Hepatocyte (in vitro differentiated cells): ENCODE results near the gene FSD1L. TPM values are rescaled to one million over a fixed set of nuclear protein-coding genes. Genes with fewer than 3 reads are reported as not detected.

Experiments used
- DNase-seq: peaks from one replicate; pipeline ENCODE4 v3.0.0-alpha.2; 2016; ENCODE audit warnings: low spot score
- H2AFZ ChIP-seq: fragments of 200-600 bp; sonication (generic); 2 replicates; pipeline ENCODE4 v1.6.0; 2016; ENCODE audit warnings: antibody characterized with exemption, mild to moderate bottlenecking
- H3K27ac ChIP-seq: fragments of 200-600 bp; sonication (generic); 2 replicates; pipeline ENCODE4 v1.5.1; 2016; ENCODE audit warnings: mild to moderate bottlenecking
- H3K27me3 ChIP-seq: fragments of 200-600 bp; sonication (generic); 2 replicates; pipeline ENCODE4 v1.6.1; 2016
- H3K36me3 ChIP-seq: fragments of 200-600 bp; sonication (generic); replicated peaks from 2 replicates; pipeline ENCODE4 v1.5.1; 2016; ENCODE audit warnings: low read depth; ENCODE audit not compliant: insufficient read depth
- H3K4me1 ChIP-seq: fragments of 200-600 bp; sonication (generic); 2 replicates; pipeline ENCODE4 v1.5.1; 2016; ENCODE audit warnings: mild to moderate bottlenecking, moderate library complexity; ENCODE audit not compliant: insufficient read depth
- H3K4me2 ChIP-seq: fragments of 200-600 bp; sonication (generic); 2 replicates; pipeline ENCODE4 v1.6.0; 2016
- H3K4me3 ChIP-seq: fragments of 200-600 bp; sonication (generic); 2 replicates; pipeline ENCODE4 v1.5.1; 2016; ENCODE audit warnings: mild to moderate bottlenecking
- H3K79me2 ChIP-seq: fragments of 200-600 bp; sonication (generic); 2 replicates; pipeline ENCODE4 v1.6.0; 2017; ENCODE audit warnings: mild to moderate bottlenecking
- H3K9me2 ChIP-seq: fragments of 200-600 bp; sonication (generic); replicated peaks from 2 replicates; pipeline ENCODE4 v1.6.0; 2017; ENCODE audit warnings: mild to moderate bottlenecking; ENCODE audit not compliant: insufficient read depth
- H3K9me3 ChIP-seq: fragments of 200-600 bp; sonication (generic); 2 replicates; pipeline ENCODE4 v1.5.1; 2016; ENCODE audit warnings: low read depth, mild to moderate bottlenecking
- H4K20me1 ChIP-seq: fragments of 200-600 bp; sonication (generic); 2 replicates; pipeline ENCODE4 v1.6.0; 2016; ENCODE audit warnings: mild to moderate bottlenecking; ENCODE audit not compliant: insufficient read depth, poor library complexity, severe bottlenecking
- EZH2 ChIP-seq: fragments of 200-600 bp; sonication (generic); IDR thresholded peaks from 2 replicates; pipeline ENCODE4 v1.6.1; 2016; ENCODE audit warnings: antibody characterized with exemption, mild to moderate bottlenecking, borderline replicate concordance
- EZH2phosphoT487 ChIP-seq: fragments of 200-600 bp; sonication (generic); IDR thresholded peaks from one replicate; pipeline ENCODE4 v1.6.1; 2018; ENCODE audit warnings: antibody characterized with exemption, mild to moderate bottlenecking, low read depth, moderate library complexity; ENCODE audit not compliant: unreplicated experiment, severe bottlenecking
- WGBS: methylation state at CpG from one replicate; pipeline ENCODE4 v1.1.6; 2016; ENCODE audit warnings: low lambda C conversion rate; ENCODE audit errors: missing lambda C conversion rate; 5-methylcytosine and 5-hydroxymethylcytosine counted together
- polyA plus RNA-seq: library from polyadenylated mRNA; unstranded; fragments of >200 nt; fragmentation: Nextera tagmentation; extraction: Ambion mirVana; gene quantifications from 2 replicates; pipeline ENCODE4 v1.2.1, GENCODE V29; 2016
- total RNA-seq: library from RNA; depleted of rRNA; stranded (reverse); fragments of >200 nt; gene quantifications from 2 replicates; pipeline ENCODE4 v1.2.3, GENCODE V29; 2014
- TF ChIP-seq, protein P1 (sequence below): fragments of 200-600 bp; sonication (generic); IDR thresholded peaks from 2 replicates; pipeline ENCODE4 v1.5.1; 2016; ENCODE audit warnings: antibody characterized with exemption, mild to moderate bottlenecking; ENCODE audit not compliant: poor library complexity

Gene FSD1L
- total and polyA plus RNA-seq, 2 experiments from 2014 or later: 1.1 to 9.3 TPM

- Histone ChIP-seq H3K36me3 (no peaks in the 10 kb centered on the region), H3K4me1 (no peaks in the 10 kb centered on the region), H2AFZ (no peak overlapping the region), H3K79me2 (no peaks in the 10 kb centered on the region), H3K27me3 (no peaks in the 10 kb centered on the region), H3K9me3 (no peaks in the 10 kb centered on the region), H3K9me2 (no peaks in the 10 kb centered on the region), H3K27ac (no peak overlapping the region), H3K4me2 (no peak overlapping the region), H4K20me1 (no peaks in the 10 kb centered on the region), H3K4me3 (no peak overlapping the region)
- TF ChIP-seq EZH2phosphoT487 (no peak), EZH2 (no peak)
- TF ChIP-seq, protein P1, sequence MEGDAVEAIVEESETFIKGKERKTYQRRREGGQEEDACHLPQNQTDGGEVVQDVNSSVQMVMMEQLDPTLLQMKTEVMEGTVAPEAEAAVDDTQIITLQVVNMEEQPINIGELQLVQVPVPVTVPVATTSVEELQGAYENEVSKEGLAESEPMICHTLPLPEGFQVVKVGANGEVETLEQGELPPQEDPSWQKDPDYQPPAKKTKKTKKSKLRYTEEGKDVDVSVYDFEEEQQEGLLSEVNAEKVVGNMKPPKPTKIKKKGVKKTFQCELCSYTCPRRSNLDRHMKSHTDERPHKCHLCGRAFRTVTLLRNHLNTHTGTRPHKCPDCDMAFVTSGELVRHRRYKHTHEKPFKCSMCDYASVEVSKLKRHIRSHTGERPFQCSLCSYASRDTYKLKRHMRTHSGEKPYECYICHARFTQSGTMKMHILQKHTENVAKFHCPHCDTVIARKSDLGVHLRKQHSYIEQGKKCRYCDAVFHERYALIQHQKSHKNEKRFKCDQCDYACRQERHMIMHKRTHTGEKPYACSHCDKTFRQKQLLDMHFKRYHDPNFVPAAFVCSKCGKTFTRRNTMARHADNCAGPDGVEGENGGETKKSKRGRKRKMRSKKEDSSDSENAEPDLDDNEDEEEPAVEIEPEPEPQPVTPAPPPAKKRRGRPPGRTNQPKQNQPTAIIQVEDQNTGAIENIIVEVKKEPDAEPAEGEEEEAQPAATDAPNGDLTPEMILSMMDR: no peak
- 94% methylated on average over 8 of the region's 8 CpGs for WGBS
- DNase-seq: no peak
Observed at GRCh38 chr9:105443121-105443520, 4.7 kb upstream of the FSD1L start.

GRCh38 chr9:105444130-105444529 is 3.7 kb upstream of the FSD1L start:
- TF ChIP-seq EZH2phosphoT487 (no peak), EZH2 (no peak)
- TF ChIP-seq, protein P1: no peak
- Histone ChIP-seq H3K27ac (no peak overlapping the region), H3K9me2 (no peaks in the 10 kb centered on the region), H3K4me2 (no peak overlapping the region), H3K79me2 (peaks cover 5% of the 10 kb centered on the region), H2AFZ (no peak overlapping the region), H3K27me3 (no peaks in the 10 kb centered on the region), H3K9me3 (no peaks in the 10 kb centered on the region), H4K20me1 (no peaks in the 10 kb centered on the region), H3K4me1 (no peaks in the 10 kb centered on the region), H3K4me3 (no peak overlapping the region), H3K36me3 (no peaks in the 10 kb centered on the region)
- WGBS: 43% methylated on average over 4 of the region's 4 CpGs
- no peak for DNase-seq

- no peak overlapping the region for H3K4me2 ChIP-seq
Observed at GRCh38 chr9:105445203-105445881, 2.5 kb upstream of the FSD1L start.

More at GRCh38 chr9:105445203-105445881, 2.5 kb upstream of the FSD1L start:
- Histone ChIP-seq H3K4me1 (peaks cover 7% of the 10 kb centered on the region), H4K20me1 (no peaks in the 10 kb centered on the region), H3K27me3 (no peaks in the 10 kb centered on the region), H3K4me3 (no peak overlapping the region), H3K9me3 (no peaks in the 10 kb centered on the region), H2AFZ (no peak overlapping the region), H3K27ac (no peak overlapping the region), H3K36me3 (no peaks in the 10 kb centered on the region), H3K79me2 (peaks cover 17% of the 10 kb centered on the region), H3K9me2 (no peaks in the 10 kb centered on the region)
- no peak for DNase-seq
- TF ChIP-seq EZH2phosphoT487: no peak
- TF ChIP-seq, protein P1: no peak
- TF ChIP-seq EZH2: no peak
- WGBS: 90% methylated on average over 8 of the region's 8 CpGs
